Kidney (tissue), 14 donors: ENCODE measurements around the gene OR10J5. TPM values are rescaled to one million over a fixed set of nuclear protein-coding genes. Genes with fewer than 3 reads are reported as not detected.

ENCODE experiments used
- DNase-seq, 5 donors: peaks; one replicate each; pipeline ENCODE4 v3.0.0-alpha.2; 2013 to 2020
- FAIRE-seq: peaks from 2 replicates; lab custom pipeline; 2012; peaks lifted over from hg19 to GRCh38; lab: Jason Lieb, UNC
- H3K27ac ChIP-seq, 2 donors: one replicate each; pipeline ENCODE4 v1.7.0; 2013; ENCODE audit warnings: low read depth in 2 of 2, low read length in 2 of 2, inconsistent platforms in 1 of 2
- H3K27me3 ChIP-seq: one replicate; pipeline ENCODE4 v1.7.1; 2013; ENCODE audit warnings: low read length, inconsistent platforms; ENCODE audit not compliant: control insufficient read depth, insufficient read depth
- H3K36me3 ChIP-seq, 3 donors: one replicate each; pipeline versions ENCODE4 v1.7.0 to v1.7.1; 2013; ENCODE audit warnings: low read length in 3 of 3, control low read depth in 1 of 3, inconsistent platforms in 1 of 3; ENCODE audit not compliant: insufficient read depth in 3 of 3, control insufficient read depth in 2 of 3
- H3K4me1 ChIP-seq, 3 donors: one replicate each; pipeline versions ENCODE4 v1.7.0 to v1.7.1; 2013; ENCODE audit warnings: low read length in 3 of 3, inconsistent platforms in 1 of 3, low read depth in 1 of 3; ENCODE audit not compliant: control insufficient read depth in 2 of 3, insufficient read depth in 2 of 3
- H3K4me3 ChIP-seq, 3 donors: one replicate each; pipeline versions ENCODE4 v1.7.0 to v1.8.1; 2013; ENCODE audit warnings: low read length in 3 of 3, control low read depth in 1 of 3, inconsistent platforms in 1 of 3
- H3K9ac ChIP-seq, 3 donors: one replicate each; pipeline versions ENCODE4 v1.7.0 to v1.7.1; 2013; ENCODE audit warnings: low read length in 3 of 3, control low read depth in 1 of 3, inconsistent platforms in 1 of 3
- H3K9me3 ChIP-seq, 3 donors: one replicate each; pipeline versions ENCODE4 v1.7.0 to v1.7.1; 2013; ENCODE audit warnings: low read length in 3 of 3, control low read depth in 1 of 3, inconsistent platforms in 1 of 3; ENCODE audit not compliant: control insufficient read depth in 2 of 3, insufficient read depth in 1 of 3
- CTCF ChIP-seq: IDR thresholded peaks from 3 replicates; pipeline ENCODE4 v1.5.1; 2012; ENCODE audit warnings: mild to moderate bottlenecking, moderate library complexity, borderline replicate concordance; ENCODE audit not compliant: insufficient read depth; ENCODE audit errors: extremely low read depth
- intact Hi-C: fragments of 100-400 bp; cut with DNase I; formaldehyde crosslinking; loops from one replicate; pipeline ENCODE4 v1.11.1; 2022
- polyA plus RNA-seq: library from polyadenylated mRNA; stranded (reverse); fragments of 350-450 nt; fragmentation: Illumina TruSeq; extraction: RNeasy Lipid Tissue Mini Kit (QIAGEN cat#74804); gene quantifications from one replicate; pipeline ENCODE4 v1.2.3, GENCODE V29; 2014; ENCODE audit warnings: low read depth, low replicate concordance; ENCODE audit not compliant: insufficient read depth
- total RNA-seq: library from RNA; stranded (reverse); fragmentation: NEBNext Ultra II Directional; extraction: Animal tissue kit (Norgen Biotek cat#: 25700); gene quantifications from one replicate; pipeline ENCODE4 v1.2.1, GENCODE V29; 2021
- donor health status: control.
- donor health status: control.
- donor health status: control.
- donor health status: control.
- donor health status: control.
- donor health status: DM: yes; HTN: yes; CAD: no.
- donor health status: Normal renal cell carcinoma (clear cell type).

OR10J5 gene
- total and polyA plus RNA-seq, 2 donors from 2014 or later, result not detected

- intact Hi-C loops, result no loop called here
- H3K9ac ChIP-seq, result no peak overlapping the region
Measured at GRCh38 chr1:159580340-159580739, 44.5 kb upstream of the OR10J5 start.

GRCh38 chr1:159577446-159577845 lies 41.6 kb upstream of the OR10J5 start:
- intact Hi-C loops, result no loop called here
- no peak overlapping the region for H3K27ac ChIP-seq
- H3K4me1 ChIP-seq, result no peaks in the 10 kb centered on the region
- H3K4me3 ChIP-seq, result no peak overlapping the region
- no peak for FAIRE-seq
- DNase-seq, result no peak
- H3K9ac ChIP-seq, result no peak overlapping the region
- H3K9me3 ChIP-seq, result no peaks in the 10 kb centered on the region
- no peak for TF ChIP-seq CTCF
- H3K27me3 ChIP-seq, result no peaks in the 10 kb centered on the region
- H3K36me3 ChIP-seq, result no peaks in the 10 kb centered on the region

More at GRCh38 chr1:159580340-159580739, 44.5 kb upstream of the OR10J5 start:
- no peak for DNase-seq
- FAIRE-seq, result no peak
- Histone ChIP-seq H3K4me1 (no peaks in the 10 kb centered on the region), H3K27me3 (no peaks in the 10 kb centered on the region), H3K9me3 (no peaks in the 10 kb centered on the region), H3K27ac (no peak overlapping the region), H3K36me3 (no peaks in the 10 kb centered on the region), H3K4me3 (no peak overlapping the region)
- no peak for TF ChIP-seq CTCF

GRCh38 chr1:159562680-159563079 lies 26.9 kb upstream of the OR10J5 start:
- no peaks in the 10 kb centered on the region for H3K4me1 ChIP-seq
- H3K4me3 ChIP-seq, result no peak overlapping the region
- H3K27me3 ChIP-seq, result no peaks in the 10 kb centered on the region
- FAIRE-seq, result no peak
- H3K9ac ChIP-seq, result no peak overlapping the region
- H3K36me3 ChIP-seq, result no peaks in the 10 kb centered on the region
- no peak for TF ChIP-seq CTCF
- intact Hi-C loops, result no loop called here
- DNase-seq, result no peak
- H3K27ac ChIP-seq, result no peak overlapping the region
- no peaks in the 10 kb centered on the region for H3K9me3 ChIP-seq

GRCh38 chr1:159561497-159561896 lies 25.7 kb upstream of the OR10J5 start:
- no peaks in the 10 kb centered on the region for H3K36me3 ChIP-seq
- H3K27ac ChIP-seq, result no peak overlapping the region
- no peaks in the 10 kb centered on the region for H3K27me3 ChIP-seq
- H3K9ac ChIP-seq, result no peak overlapping the region
- no peak for FAIRE-seq
- intact Hi-C loops, result no loop called here
- H3K4me1 ChIP-seq, result no peaks in the 10 kb centered on the region
- no peak for DNase-seq
- no peak overlapping the region for H3K4me3 ChIP-seq
- TF ChIP-seq CTCF, result no peak
- no peaks in the 10 kb centered on the region for H3K9me3 ChIP-seq
